NCI-H774 (cell line): ENCODE measurements around the gene GEN1.
"Not testable (repeated sequence)": the region's sequence is repeated elsewhere in the genome, so short reads cannot be mapped to it uniquely, and the experiment has no call there.

ENCODE experiments used
- DNase-seq: peaks from one replicate; lab custom pipeline; 2025; lab: John Stamatoyannopoulos, UW

GEN1 gene

DNA sequence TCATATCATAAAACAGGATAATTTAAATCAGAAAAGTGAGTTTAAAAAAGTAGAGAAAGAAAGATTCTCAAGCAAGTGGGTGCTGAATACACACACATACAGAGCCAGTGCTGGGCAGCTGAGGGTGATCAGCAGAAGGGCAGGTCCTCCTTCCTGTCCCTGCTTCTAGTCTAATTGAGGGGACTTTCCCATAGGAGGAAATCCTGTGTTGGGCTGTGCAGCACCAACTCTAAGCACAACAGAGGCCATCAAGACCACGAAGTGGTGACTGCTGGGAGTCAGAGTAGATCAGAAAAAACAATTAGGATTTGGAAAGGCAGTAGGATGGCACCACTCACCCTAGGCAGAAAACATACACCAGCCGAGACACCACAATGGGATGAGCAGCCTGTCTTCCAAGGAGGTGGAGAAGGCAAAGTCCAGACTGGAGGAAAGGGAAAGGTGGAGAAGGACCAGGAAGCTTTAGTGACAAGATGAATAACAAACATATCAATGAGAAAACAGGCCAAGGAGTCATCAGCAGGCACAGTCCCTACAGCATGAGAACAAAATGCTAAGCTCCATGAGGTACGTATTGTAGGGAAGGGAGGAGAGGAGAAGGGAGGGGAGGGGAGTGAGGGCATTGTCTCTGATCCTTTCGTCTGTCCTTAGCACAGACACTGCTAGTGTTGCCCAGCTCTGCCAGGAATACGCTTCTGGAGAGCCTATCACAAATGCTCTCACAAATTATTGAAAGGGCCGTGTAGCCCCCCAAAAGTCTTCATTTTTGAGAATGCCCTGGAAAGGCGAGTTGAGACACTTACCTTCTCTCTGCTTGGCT is 45.6 kb downstream of the GEN1 start:
- no peak for DNase-seq

DNA sequence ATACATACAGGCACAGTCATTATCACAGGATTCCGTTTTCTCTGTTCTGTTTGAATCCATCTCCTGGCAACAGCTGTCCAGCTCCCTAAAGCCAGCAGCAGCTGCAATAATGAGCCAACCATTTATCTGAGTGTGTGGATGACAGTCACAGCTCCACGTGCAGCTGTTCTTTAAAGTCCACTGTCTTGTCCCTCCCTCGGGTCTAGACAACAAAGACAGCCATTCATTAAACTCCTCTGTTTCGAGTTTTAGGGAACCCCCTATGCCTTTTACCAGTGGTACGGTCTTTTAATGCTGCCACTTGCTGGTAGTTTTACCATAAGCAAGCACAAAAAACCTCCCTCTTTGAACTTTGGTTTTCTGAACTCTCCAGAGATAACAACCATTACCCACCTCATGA is 46.3 kb downstream of the GEN1 start:
- peak; percentile 48 for DNase-seq

DNA sequence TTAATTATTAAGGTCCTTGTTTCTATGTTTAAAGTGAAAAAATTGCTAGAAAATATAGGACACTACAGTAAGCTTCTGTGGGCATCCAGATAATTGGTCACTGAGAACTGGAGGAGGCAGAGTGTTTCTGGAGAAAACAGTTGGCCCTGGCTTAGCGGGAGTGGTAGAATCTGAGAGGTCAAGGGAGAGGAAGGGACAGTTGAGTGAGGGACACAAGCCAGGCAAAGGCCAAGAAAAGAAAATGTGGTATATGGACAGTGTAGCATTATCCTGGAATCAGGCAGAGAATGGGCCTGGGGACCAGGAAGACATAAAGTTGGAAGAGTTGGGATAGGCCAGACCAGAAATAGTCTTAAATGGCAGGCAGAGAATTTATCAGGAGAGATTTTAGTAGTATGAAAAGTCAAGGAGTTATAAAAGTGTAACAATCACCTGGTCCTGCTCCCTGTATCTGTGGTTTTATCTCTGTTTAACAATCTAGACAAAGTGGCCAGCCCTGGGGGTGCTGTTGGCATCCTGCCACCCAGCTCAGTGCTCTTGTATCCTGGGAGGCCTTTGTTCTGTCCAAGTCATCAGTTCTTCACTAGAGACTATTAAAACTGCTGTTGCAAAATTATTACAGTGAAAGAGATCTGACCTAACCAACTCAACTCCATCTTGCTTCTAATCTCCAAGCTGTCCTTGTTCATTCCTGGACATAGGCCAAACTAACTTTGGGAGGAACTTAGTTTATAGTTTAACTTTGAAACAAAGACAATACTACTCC is 46.9 kb downstream of the GEN1 start:
- no peak for DNase-seq

DNA sequence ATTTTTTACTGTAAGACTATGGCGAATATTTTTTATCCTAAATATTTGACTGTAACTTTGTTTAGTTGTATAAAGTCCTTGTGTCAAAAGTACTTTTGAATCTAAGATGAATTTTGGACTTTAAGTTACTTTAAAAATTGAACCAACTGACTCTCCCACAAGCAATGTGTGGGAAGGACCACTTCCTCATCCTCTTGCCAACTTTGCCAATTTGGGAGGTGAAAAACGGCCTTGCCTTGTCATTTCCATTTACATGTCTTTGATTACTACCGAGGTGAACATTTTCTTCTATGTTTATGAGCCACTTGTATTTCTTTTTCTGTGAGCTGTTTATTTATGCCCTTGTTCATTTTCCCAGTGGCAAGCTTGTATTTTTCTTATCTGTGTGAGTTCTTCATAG is 49.6 kb downstream of the GEN1 start:
- no peak for DNase-seq

DNA sequence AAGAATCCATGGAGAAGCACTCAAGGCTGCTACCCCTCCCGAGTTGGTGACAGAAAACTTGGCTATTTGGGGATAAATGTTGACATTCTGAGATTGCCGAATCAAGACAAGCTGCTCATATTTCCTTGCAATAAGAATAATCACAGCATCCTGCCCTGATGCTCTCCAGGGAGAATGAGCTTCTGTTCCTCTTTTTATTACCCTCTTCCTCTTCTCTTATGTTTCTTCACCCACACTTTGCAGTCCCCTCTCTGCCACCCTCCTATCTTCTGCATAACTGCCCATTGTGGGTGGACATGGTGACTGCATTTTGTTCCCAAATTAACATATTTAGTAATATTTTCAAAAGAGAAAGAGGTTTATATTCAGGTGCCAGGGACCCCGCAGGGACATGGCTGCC is 50.4 kb downstream of the GEN1 start:
- no peak for DNase-seq

DNA sequence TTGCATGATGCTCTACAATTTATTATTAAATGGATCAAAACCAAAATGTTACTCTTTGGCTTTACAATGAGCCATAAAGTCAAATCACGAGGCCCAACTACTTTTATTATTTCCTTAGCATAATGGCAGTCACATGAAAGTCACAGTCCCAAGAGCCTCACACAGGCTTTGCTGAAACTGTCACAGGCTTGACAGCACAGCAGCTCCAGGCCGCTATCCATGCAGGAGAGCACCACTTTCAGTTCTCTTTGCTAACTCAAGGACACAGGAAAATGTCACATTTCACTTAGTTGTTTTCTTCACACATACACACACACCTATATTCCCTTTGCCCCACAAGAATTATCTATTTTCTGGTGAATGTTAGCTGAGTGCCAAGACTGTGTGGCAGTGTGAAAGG is 51.2 kb downstream of the GEN1 start:
- no peak for DNase-seq

DNA sequence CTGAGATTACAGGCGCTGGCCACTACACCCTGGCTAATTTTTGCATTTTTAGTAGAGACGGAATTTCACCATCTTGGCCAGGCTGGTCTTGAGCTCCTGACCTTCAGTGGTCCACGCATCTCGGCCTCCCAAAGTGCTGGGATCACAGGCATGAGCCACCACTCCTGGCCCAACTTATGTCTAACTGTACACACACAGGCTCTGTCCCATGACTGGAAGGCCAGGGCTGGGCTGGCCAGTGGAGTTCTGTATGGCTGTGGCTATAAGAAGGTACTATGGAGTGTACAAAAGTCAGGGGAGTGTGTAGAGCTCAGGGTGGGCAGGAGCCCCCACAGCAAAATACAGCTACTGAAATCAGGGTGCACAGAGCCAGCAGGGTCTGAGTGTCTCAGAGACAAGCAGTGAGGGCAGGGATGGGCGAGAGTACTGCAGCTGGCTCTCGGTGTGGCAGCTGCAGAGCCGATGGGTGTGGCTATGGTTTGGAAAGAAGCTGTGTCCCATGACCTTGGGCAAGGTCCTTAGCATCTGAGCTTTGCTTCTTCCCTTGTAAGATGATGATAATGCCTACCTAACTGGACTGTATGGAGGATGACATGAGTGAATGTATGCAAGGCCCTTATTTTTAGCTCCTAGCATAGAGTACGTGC is 51.9 kb downstream of the GEN1 start:
- no peak for DNase-seq

DNA sequence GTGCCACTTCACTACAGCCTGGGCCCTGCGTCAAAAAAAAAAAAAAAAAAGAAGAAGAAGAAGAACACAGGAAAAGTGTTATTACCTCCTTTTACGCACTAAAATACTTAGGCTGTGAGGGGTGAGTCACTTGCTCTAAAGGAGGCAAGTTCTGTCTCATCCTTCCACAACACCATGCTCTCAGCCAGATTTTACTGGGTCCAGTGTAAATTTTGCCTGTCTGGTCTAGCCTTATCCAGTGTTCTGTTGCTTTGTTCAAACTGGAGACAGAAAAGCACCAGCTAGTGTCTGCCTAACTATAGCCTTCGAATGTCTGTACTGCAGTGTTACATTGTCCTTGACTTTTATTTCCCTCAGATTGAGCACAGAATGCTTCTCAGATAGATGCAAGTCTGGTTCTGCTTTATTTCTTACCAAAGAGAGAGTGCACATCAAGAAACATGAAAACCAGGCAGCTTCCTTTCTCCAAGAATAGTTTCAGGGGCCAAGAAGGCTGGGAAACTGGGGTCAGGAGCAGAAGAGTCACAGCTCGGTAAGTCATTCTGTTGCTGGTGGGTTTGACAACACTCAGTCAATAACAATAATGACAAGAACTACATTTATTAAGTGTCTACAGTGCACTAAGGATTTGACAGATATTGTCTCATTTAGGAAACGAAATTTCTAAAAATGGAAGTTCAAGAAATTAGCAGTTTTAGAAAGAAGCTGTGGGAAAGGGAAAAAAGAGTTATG is 59.2 kb downstream of the GEN1 start:
- DNase-seq, result no peak

DNA sequence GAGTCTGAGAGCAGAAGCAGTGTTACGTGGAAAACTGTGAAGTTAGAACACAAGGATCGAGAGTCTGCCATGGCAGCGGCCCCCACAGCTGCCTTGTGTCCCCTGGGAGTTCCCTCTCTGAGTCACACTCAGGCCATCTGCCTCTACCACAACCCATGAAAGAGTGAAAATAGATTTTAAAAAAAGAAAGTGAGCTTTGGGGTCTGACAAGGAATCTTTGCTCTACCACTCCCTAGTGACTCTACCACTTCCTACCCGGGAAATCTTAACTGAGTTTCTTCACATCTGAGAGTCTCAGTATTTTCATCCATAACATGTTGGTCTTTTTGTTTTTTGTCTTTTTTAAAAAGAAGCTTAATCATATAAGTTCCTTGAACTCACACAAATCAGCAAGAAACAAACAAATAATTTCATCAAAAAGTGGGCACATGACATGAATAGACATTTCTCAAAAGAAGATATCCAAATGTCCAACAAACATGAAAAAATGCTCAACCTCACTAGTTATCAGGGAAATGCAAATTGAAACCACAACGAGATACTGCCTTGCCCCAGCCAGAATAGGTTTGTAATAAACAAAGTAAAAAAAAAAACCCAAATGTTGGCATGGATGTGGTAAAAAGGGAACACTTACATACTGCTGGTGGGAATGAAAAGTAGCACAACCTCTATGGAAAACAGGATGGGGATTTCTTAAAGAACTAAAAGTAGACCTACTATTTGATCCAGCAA is 60.0 kb downstream of the GEN1 start:
- no peak for DNase-seq

DNA sequence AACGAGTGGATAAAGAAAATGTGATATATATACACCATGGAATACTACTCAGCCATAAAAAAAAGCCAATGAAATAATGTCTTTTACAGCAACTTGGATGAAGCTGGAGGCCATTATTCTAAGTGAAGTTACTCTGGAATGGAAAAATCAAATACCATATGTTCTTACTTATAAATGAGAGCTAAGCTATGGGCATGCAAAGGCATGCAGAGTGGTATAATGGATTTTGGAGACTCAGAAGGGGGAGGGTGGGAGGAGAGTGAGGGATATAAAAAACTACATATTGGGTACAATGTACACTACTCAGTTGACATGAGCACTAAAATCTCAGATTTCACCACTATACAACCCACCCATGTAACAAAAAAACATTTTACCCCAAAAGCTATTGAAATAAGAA is 60.7 kb downstream of the GEN1 start:
- no peak for DNase-seq

DNA sequence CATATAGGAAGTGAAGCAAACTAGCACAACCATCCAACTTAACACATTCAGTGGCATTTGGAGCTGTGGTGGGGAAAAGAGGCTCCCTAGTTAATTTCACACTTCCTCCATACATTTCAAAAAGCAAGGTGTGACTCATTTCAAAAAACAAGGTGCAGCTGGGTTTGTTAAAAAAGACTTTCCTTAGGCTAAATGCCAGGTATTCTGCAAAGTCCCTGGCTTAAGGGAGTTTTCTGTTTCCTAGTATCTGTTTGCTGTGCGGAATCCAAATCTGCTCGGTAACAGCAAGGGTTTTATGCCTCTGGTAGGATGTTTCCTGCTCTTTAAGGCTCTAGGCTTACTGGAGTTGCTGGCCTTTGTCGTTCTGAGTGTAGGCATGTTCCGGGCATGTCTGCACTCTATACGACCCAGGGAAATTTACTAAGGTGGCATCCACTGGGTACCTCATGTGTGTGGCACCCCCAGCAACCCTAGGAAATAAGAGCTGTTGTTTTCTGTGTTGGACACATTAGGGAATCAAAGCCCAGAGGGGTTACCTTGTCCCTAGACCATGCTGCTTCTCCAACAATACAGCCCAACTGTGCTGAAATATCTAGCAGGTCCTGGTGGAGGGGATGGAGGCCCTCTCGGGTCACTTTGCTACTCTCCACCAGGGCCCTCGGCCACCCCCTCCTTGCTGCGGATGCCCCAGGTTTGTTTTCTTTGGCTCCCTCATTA is 61.7 kb downstream of the GEN1 start:
- DNase-seq, result no peak

DNA sequence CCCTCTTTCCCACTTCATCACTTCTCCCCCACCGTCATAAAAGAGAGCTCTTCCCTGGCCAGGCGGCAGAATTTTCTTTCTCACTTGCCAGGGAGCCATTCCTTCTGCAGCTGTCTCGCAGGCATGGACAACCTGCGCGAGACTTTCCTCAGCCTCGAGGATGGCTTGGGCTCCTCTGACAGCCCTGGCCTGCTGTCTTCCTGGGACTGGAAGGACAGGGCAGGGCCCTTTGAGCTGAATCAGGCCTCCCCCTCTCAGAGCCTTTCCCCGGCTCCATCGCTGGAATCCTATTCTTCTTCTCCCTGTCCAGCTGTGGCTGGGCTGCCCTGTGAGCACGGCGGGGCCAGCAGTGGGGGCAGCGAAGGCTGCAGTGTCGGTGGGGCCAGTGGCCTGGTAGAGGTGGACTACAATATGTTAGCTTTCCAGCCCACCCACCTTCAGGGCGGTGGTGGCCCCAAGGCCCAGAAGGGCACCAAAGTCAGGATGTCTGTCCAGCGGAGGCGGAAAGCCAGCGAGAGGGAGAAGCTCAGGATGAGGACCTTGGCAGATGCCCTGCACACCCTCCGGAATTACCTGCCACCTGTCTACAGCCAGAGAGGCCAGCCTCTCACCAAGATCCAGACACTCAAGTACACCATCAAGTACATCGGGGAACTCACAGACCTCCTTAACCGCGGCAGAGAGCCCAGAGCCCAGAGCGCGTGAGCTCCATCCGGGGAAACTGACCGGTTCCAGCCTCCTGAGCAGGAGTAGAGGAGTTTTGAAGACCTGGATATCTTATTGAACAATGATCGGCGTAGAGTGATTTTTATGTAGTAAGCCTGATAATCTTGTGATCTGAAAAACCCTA is 62.7 kb downstream of the GEN1 start, which contains the start of gene MSGN1:
MSGN1 (plus strand) TSS at position 65 of the 850 bp plus-strand sequence; CDS start at position 124, 59 bp downstream.
- DNase-seq, result no peak

DNA sequence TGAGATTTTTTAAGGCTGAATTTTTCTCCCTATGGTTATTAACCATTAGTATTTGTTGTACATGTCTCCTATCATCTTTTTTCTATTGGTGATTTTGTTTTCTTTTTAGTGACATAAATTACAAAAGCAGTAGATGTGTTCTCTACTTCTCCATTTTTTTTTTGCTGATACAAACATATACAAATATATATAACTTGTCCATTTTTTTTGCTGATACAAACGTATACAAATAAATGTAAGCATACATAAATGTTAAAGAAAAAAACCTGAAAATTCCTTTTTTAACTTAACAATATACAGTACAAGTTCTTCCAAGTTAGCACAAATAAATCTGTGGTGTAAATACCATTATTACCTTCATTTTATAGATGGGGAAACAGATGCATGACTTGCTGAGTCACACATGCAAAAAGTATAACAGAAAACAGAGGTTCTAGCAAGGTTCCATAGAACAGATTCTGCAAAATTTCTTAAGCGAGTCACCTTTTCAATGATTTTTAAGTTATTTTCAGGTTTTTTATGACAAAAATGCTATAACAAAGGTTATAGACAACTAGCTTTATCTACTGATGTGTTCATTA is 64.4 kb downstream of the GEN1 start:
- no peak for DNase-seq

DNA sequence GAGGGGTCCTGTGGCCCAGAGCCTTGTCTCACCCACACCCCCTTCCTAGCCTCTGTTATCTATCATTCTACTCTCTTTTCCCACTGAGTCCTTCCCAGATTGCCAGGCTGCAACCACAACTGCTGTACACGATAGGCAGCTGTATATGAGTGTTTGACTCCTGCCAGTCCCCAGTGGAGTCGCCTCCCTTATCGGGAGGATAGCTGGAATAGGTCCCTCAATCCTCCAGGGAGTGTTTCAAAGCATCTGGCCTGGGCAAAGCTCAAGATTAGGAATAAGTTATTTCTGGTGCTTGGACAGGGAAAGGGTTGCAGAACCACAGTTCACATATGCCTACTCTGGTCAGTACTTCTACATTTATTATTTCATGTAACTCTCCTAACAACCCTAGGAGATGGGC is 67.1 kb downstream of the GEN1 start:
- no peak for DNase-seq

DNA sequence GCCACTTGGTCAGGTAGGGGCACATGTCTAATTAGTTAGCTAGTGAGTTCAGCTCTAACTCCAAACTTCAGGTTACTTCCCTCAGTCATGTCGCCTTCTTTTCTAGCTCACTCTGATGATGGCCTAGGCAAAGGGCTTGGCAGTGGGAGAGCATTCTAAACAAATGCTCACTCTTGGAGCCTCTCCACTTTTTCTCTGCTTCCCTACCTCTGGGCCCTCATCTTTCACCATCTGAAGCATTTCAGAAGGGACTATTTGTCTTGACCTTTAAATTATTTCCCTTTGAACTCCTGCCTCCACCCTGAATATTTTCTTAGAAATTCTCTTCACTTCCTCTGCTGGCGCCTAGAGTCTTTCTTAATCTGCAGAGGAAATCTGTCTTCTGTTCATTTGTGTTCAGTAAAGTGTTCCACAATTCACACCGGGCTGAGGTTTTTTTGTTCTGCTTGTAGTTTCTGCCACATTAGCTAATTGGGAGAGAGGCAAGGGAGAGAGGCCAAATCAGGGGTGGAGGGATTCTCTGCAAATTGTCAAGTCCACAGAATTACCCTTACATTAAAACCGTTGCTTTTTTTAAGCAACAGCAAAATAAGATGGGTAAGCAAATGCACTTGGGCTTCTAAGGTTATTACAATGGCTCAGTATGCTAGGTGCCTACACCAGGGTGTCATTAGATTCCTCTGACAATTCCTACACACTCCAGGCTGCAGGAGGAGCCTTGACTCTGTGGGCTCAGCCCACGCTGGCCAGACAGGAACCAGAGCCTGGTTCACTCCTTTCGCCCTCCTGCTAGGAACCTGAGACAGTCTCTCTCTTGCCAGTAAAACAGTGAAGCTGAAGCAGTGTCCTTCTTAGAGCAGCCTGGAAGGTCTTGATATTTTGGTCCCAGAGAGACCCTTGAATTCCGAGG is 67.9 kb downstream of the GEN1 start:
- no peak for DNase-seq

DNA sequence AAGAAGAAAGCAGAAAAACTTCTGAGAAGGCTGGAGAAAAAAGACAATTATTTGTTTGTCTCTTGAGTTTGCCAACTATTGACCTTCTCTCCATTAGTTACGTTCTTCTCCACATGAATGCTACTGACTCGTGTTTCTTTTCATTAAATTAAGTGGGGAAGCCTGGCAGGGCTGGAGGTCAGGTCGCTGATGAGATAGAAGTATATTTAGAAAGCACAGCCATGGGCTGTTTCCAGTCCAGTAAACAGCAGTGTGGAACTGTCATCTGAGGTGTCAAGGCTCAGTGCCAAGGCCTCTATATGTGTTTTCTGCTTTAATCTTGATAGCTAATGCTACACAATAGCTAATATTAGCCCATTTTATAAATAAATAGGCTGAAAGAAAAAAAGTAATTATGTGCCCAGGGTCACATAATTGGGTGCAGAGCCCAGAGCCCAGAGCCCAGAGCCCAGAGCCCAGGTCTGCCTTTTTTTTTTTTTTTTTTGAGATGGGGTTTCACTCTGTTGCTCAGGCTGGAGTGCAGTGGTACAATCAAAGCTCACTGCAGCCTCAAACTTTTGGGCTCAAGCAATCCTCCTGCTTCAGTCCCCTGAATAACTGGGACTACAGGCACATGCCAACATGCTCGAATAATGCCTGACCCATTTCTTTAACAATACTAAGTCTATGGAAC is 68.6 kb downstream of the GEN1 start:
- no peak for DNase-seq

DNA sequence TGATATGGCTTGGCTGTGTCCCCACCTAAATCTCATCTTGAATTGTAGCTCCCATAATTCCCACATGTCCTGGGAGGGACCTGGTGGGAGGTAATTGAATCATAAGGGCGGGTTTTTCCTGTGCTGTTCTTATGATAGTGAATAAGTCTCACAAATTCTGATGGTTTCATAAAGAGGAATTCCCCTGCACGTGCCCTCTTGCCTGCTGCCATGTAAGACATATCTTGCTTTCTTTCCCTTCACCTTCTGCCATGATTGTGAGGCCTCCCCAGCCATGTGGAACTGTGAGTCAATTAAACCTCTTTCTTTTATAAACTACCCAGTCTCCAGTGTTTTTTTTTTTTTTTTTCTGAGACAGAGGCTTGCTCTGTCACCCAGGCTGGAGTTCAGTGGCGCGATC is 69.7 kb downstream of the GEN1 start:
- not testable (repeated sequence) for DNase-seq

DNA sequence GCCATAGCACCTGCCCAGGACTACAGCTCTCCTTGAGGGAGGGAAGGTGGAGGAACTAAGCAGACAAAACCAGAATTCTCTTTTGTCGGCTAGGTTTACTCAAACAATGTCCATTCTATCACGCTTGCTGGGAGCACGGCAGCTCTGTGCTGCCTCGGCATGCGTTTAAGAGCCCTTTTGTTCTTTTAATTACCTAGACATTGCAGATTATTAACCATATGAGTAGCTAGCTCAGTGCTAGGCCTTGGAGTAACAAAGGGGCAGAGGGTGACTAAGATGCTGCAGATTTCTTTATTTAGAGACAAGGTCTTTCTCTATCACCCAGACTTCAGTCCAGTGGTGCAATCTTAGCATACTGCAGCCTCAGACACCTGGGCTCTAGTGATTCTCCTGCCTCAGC is 73.4 kb downstream of the GEN1 start:
- peak; percentile 56 for DNase-seq
